Activated T-cell treated with anti-CD3 and anti-CD28 coated beads for 1 hour (primary cell): Measurements from ENCODE around the gene IRX2.

Experiments
- DNase-seq: peaks from one replicate; pipeline ENCODE4 v3.0.0-alpha.2; 2020; ENCODE audit warnings: low read depth

IRX2 gene

GRCh38 chr5:2718115-2718514 lies 33.4 kb downstream of the IRX2 start:
- DNase-seq: no peak

DNA sequence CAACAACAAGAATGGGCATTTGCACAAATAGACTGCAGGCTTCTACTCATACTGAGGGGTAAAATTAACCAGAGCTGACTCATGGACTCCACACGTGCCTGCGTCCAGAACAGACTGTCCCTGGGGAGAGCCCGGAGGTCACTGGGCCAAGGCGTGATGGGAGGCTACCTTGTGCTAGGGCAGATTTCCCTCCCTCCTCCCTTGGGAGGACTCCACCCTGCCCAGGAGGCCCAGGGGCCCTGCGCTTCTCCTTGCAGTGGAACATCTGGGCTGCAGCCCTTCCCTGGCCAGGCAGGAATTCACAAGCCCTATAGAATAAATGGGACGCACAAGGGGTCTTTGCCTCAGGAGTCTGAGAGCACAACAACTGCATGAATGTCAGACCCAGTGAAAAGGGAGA lies 35.6 kb downstream of the IRX2 start:
- no peak for DNase-seq

GRCh38 chr5:2714805-2715204 lies 36.7 kb downstream of the IRX2 start:
- DNase-seq: no peak

DNA sequence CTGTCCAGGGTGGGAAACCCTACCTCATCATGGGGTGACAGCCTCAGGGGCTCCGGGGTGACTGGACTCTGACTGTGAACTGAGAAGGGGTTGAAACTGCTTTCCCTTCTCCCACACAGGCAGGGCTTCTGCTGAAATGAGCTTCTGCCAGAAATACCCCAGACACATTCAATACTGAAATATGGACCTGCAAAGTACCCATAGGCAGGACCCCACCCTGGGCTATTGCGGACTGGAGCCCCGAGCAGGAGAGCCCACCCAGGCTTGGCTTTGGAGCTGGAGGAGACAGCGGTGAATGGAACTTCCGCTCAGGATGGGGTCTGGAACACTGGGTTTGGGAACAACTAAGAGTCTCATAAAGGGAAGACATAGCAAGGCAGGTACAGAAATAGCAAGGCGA lies 37.5 kb downstream of the IRX2 start:
- DNase-seq: no peak

DNA sequence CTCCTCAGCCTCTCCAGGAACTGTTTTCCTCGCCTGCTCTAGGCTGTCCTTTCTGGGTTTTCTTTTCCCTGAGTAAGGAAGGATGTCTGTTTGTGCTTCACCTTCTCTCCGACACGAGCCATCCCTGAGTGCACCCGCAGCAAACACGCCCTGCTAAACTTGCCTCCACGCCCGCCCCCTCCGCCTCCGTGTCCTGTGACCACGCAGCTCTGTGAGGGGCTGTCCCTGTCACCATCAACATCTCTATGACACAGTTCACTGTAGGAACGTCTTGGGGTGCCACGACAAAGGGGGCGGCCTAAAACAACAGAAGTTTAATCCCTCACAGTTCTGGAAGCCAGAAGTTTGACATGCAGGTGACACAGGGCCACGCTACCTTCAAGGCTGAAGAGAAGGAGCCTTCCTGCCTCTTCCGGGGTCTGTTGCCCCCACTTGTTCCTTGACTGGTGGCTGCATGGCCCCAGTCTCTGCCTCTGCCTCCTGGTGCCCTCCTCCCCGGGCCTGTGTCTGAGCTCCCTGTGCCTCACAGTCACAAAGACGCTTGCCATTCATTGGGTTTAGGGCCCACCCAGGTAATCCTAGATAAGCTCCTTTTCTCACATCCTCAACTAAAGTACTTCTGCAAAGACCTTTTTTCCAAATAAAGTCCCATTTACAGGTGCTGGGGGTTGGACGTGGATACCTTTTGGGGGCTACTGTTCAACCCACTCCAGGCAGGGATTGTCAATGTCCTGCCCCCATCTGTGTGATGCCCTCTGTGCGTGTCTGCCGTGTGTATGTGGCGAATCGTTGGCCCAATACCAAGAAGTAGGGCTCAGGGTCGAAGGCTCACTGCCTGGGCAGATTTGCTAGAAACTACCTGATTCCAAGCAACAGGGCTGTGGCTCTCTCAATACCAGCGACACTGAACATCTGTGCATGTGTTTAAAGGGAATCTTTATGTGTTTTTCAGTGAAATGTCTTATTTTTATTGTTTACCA lies 39.7 kb downstream of the IRX2 start:
- DNase-seq: no peak

DNA sequence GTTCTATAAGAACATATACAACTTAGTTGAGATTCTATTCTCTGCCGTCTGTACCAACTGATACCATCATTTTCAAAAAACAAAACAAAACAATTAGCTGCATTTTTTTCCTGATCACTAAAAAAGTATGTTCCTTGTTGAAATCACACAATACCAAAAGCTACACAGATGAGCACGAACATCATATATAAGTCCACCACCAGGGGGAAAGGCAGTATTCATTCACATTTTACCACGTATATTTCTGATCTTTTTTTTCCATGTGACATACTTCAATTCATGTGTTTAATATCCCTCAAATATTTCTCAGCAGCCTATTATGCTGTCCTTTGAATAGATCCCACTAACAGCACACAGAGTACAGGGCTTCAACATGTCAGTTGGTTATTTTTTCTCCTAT lies 40.6 kb downstream of the IRX2 start:
- DNase-seq: no peak

GRCh38 chr5:2709976-2710689 lies 41.3 kb downstream of the IRX2 start:
- DNase-seq: no peak

DNA sequence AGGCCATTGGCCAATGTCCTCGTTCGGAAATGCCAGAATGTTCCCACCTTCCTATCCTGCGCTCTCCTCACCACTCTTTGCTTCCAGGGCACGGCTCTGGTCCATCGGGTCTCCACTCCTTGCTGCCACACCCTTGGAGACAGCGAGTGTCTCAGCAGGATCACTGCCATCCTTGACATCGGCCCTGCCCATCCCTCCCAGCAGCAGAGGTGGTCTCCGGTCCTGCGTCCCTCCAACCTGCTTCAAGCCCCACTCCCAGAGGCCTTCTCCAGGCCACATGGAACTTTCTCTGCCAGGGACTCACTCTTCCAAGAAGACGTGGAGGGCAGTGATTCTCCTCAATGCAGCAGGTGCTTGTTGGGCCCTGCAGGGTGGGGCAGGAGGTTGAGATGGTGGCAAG lies 42.7 kb downstream of the IRX2 start:
- DNase-seq: no peak

DNA sequence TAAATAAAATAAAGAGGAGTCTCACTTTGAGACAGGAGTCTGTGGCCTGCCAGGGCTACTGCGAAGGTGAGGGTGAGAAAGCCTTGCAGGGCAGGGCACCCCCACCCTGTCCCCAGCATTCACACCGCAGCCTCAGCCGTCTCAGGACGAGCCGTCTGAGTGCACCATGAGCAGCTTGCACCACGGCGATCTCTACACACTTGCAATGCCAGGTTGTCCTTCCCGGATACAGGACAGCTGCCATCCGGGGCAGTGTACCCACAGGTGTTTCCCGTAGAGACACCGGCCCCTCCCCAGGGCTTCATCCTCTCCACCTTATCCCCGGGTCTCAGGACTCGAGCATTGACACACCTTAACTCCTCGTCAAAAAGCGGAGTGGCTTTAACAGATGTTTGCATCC lies 43.3 kb downstream of the IRX2 start:
- no peak for DNase-seq

DNA sequence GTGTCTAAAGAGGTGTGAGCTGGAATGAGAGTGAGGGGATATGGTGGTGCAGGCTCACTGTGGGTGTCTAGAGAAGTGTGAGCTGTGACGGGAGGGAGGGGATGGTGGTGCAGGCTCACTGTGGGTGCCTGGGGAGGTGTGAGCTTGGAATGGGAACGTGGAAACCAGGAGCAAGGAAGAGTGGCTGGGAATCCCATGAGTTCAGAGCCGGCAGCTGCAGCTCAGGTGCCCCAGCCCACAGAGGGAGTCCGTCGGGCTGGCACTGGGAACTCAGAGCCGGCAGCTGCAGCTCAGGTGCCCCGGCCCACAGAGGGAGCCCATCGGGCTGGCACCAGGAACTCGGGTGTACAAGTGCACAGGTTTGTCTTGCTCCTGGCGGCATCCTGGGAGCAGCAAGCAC lies 45.6 kb downstream of the IRX2 start:
- DNase-seq: no peak

GRCh38 chr5:2704806-2705645 lies 46.5 kb downstream of the IRX2 start:
- DNase-seq: no peak

DNA sequence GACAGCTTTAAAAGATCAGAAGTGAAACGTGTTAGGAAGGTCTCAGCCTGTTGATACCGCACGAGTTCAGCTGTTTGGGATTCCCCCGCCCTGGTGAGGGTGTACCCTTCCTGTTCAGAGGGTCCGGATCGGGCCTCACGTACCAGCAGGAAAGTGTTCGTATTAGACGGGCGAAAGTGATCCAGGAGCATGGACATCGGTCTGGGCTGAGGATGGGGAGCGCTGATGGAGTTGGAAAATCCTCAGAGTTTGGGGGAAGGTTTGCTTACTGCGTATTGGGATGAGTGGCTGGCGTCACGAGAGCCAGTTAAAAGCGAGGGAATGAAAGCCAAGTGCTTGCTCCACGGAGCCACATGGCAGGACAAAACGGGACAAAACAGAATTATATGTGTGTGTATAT lies 47.4 kb downstream of the IRX2 start:
- no peak for DNase-seq

- DNase-seq: no peak
Observed at GRCh38 chr5:2703615-2704014, 47.9 kb downstream of the IRX2 start.

DNA sequence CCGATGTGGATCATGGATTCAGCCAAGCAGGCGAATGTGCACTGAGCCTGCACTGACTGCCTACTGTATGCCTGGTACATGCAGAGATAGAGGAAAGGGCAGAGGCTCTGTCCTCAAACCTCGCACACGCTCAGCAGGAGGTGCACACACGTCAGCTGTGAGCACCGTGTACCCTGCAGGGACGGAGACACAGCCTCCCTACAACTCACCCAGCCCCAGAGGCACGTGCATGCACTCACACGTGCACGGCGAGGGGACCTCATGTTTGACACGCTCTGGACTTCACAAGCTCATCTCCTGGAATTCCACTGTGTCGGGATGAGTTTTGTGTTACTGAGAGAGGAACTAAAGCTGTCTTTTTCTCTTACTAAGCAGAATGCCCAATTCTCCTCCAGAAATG lies 48.4 kb downstream of the IRX2 start:
- DNase-seq: no peak

GRCh38 chr5:2702096-2702879 lies 49.2 kb downstream of the IRX2 start:
- no peak for DNase-seq

GRCh38 chr5:2701592-2701991 lies 49.9 kb downstream of the IRX2 start:
- no peak for DNase-seq

DNA sequence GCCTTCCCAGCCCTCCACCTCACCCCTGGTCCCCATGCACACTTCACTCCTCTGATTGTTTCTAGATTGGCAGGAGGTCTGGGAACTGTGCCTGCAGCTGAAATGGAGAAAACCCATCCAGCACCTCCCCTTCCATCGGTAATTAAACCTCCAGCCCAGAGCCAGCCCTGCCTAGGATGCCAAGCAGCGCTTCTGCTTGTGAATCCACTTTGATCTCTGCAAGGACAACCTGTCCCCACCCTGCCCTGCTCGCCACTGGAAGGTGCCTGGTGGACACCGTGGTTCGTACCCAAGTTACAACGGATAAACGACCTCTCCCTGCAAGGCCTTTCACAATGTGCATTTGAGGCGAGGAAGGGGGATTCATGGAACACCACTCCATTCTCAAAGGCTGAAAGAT lies 50.6 kb downstream of the IRX2 start:
- no peak for DNase-seq

- DNase-seq: no peak
Observed at GRCh38 chr5:2699686-2700085, 51.8 kb downstream of the IRX2 start.

- no peak for DNase-seq
Observed at GRCh38 chr5:2699231-2699630, 52.2 kb downstream of the IRX2 start.

GRCh38 chr5:2698581-2698980 lies 52.9 kb downstream of the IRX2 start:
- no peak for DNase-seq

GRCh38 chr5:2697446-2698200 lies 53.9 kb downstream of the IRX2 start:
- DNase-seq: no peak
